SK-N-SH treated with all-trans-retinoic acid at 6 μM for 48 hours (cell line): ENCODE measurements around the gene TRMO.

ENCODE experiments used
- ATAC-seq: fragments of 200-7000 bp; cut with Tn5 transposase; 3 replicates; pipeline ENCODE4 v1.9.1; 2020; ENCODE audit warnings: mild to moderate bottlenecking, moderate library complexity
- ARNTL ChIP-seq: fragments of 450-650 bp; formaldehyde crosslinking; IDR thresholded peaks from 2 replicates; pipeline ENCODE4 v1.5.0; 2020; ENCODE audit warnings: low read depth, mild to moderate bottlenecking, moderate library complexity, borderline replicate concordance
- BACH2 ChIP-seq: fragments of 250-450 bp; sonication (Bioruptor Pico); IDR thresholded peaks from 2 replicates; pipeline ENCODE4 v1.9.0; 2021; ENCODE audit warnings: mild to moderate bottlenecking, borderline replicate concordance
- CREB5 ChIP-seq: fragments of 250-450 bp; sonication (Bioruptor Pico); IDR thresholded peaks from 2 replicates; pipeline ENCODE4 v1.5.1; 2020; ENCODE audit warnings: low read depth, mild to moderate bottlenecking, moderate library complexity
- CSDC2 ChIP-seq: fragments of 250-450 bp; sonication (Bioruptor Pico); IDR thresholded peaks from 2 replicates; pipeline ENCODE4 v1.5.0; 2020; ENCODE audit warnings: mild to moderate bottlenecking, moderate library complexity
- CSRNP3 ChIP-seq: fragments of 250-450 bp; sonication (Bioruptor Pico); IDR thresholded peaks from 2 replicates; pipeline ENCODE4 v1.5.1; 2021; ENCODE audit warnings: mild to moderate bottlenecking, moderate library complexity
- ESRRG ChIP-seq: fragments of 250-450 bp; sonication (Bioruptor Pico); IDR thresholded peaks from 2 replicates; pipeline ENCODE4 v1.6.1; 2021; ENCODE audit warnings: mild to moderate bottlenecking
- GLIS3 ChIP-seq: fragments of 250-450 bp; sonication (Bioruptor Pico); IDR thresholded peaks from 2 replicates; pipeline ENCODE4 v1.5.0; 2020; ENCODE audit warnings: mild to moderate bottlenecking, moderate library complexity
- ISL1 ChIP-seq: fragments of 250-450 bp; sonication (Bioruptor Pico); IDR thresholded peaks from 2 replicates; pipeline ENCODE4 v2.1.2; 2022; ENCODE audit warnings: mild to moderate bottlenecking, moderate library complexity
- PATZ1 ChIP-seq: fragments of 250-450 bp; sonication (Bioruptor Pico); IDR thresholded peaks from 2 replicates; pipeline ENCODE4 v1.8.0; 2020; ENCODE audit warnings: mild to moderate bottlenecking, moderate library complexity, borderline replicate concordance
- POU6F1 ChIP-seq: fragments of 250-450 bp; sonication (Bioruptor Pico); IDR thresholded peaks from 2 replicates; pipeline ENCODE4 v1.8.0; 2021; ENCODE audit warnings: low read depth, mild to moderate bottlenecking, moderate library complexity, borderline replicate concordance
- PPARA ChIP-seq: fragments of 250-450 bp; sonication (Bioruptor Pico); IDR thresholded peaks from 2 replicates; pipeline ENCODE4 v1.5.0; 2020; ENCODE audit warnings: mild to moderate bottlenecking, borderline replicate concordance
- RARB ChIP-seq: fragments of 250-450 bp; sonication (Bioruptor Pico); IDR thresholded peaks from 2 replicates; pipeline ENCODE4 v1.8.0; 2021; ENCODE audit warnings: mild to moderate bottlenecking, moderate library complexity
- SNAI2 ChIP-seq: fragments of 250-450 bp; sonication (Bioruptor Pico); IDR thresholded peaks from 2 replicates; pipeline ENCODE4 v1.5.0; 2020; ENCODE audit warnings: mild to moderate bottlenecking, moderate library complexity
- TCF4 ChIP-seq: fragments of 250-450 bp; sonication (Bioruptor Pico); IDR thresholded peaks from 2 replicates; pipeline ENCODE4 v1.8.0; 2021; ENCODE audit warnings: mild to moderate bottlenecking, moderate library complexity, borderline replicate concordance
- TOX ChIP-seq: fragments of 250-450 bp; sonication (Bioruptor Pico); IDR thresholded peaks from 2 replicates; pipeline ENCODE4 v1.8.0; 2021; ENCODE audit warnings: mild to moderate bottlenecking, moderate library complexity, borderline replicate concordance
- TSHZ2 ChIP-seq: fragments of 250-450 bp; sonication (Bioruptor Pico); IDR thresholded peaks from 2 replicates; pipeline ENCODE4 v1.5.0; 2020; ENCODE audit warnings: mild to moderate bottlenecking, moderate library complexity
- ZC3H10 ChIP-seq: fragments of 250-450 bp; sonication (Bioruptor Pico); IDR thresholded peaks from 2 replicates; pipeline ENCODE4 v1.5.1; 2021; ENCODE audit warnings: mild to moderate bottlenecking, moderate library complexity
- ZFP3 ChIP-seq: fragments of 250-450 bp; sonication (Bioruptor Pico); IDR thresholded peaks from 2 replicates; pipeline ENCODE4 v1.5.0; 2020; ENCODE audit warnings: mild to moderate bottlenecking, moderate library complexity
- ZFP30 ChIP-seq: fragments of 450-650 bp; formaldehyde crosslinking; IDR thresholded peaks from 2 replicates; pipeline ENCODE4 v1.5.0; 2022; ENCODE audit warnings: mild to moderate bottlenecking, moderate library complexity
- ZNF565 ChIP-seq: fragments of 450-650 bp; formaldehyde crosslinking; conservative IDR thresholded peaks from 2 replicates; pipeline ENCODE4 v1.5.0; 2020; ENCODE audit warnings: low read depth, mild to moderate bottlenecking, moderate library complexity
- ZNF70 ChIP-seq: fragments of 450-650 bp; formaldehyde crosslinking; IDR thresholded peaks from 2 replicates; pipeline ENCODE4 v1.5.0; 2020; ENCODE audit warnings: mild to moderate bottlenecking, moderate library complexity

Gene TRMO

GRCh38 chr9:97876061-97876460, 46.2 kb downstream of the TRMO start:
- ATAC-seq, result no peak
- TF ChIP-seq ZNF70 (CRISPR knock-in tag) (no peak), ZFP3 (CRISPR knock-in tag) (peak; percentile 72), ISL1 (CRISPR knock-in tag) (no peak)
- TF ChIP-seq, all 23 proteins: peak for 1

GRCh38 chr9:97875111-97875510, 47.2 kb downstream of the TRMO start:
- ATAC-seq, result no peak
- TF ChIP-seq PPARA (no peak), TSHZ2 (CRISPR knock-in tag) (no peak), TOX (CRISPR knock-in tag) (no peak), POU6F1 (CRISPR knock-in tag) (no peak), TCF4 (CRISPR knock-in tag) (no peak), ESRRG (CRISPR knock-in tag) (no peak), ISL1 (CRISPR knock-in tag) (no peak), SNAI2 (CRISPR knock-in tag) (no peak), BACH2 (CRISPR knock-in tag) (no peak), ZNF70 (CRISPR knock-in tag) (no peak), RARB (CRISPR knock-in tag) (no peak), ZNF565 (no peak), ZFP30 (CRISPR knock-in tag) (no peak), ARNTL (CRISPR knock-in tag) (no peak), CSDC2 (CRISPR knock-in tag) (no peak), ZFP3 (CRISPR knock-in tag) (no peak), ZC3H10 (CRISPR knock-in tag) (no peak)
- TF ChIP-seq, all 23 proteins: peak for 0

- ATAC-seq, result no peak
Measured at GRCh38 chr9:97874624-97875023, 47.7 kb downstream of the TRMO start.

GRCh38 chr9:97873882-97874281, 48.4 kb downstream of the TRMO start:
- TF ChIP-seq TSHZ2 (CRISPR knock-in tag) (no peak), ISL1 (CRISPR knock-in tag) (no peak), ZFP30 (CRISPR knock-in tag) (no peak), CREB5 (CRISPR knock-in tag) (no peak), GLIS3 (CRISPR knock-in tag) (no peak), PATZ1 (CRISPR knock-in tag) (no peak), ZC3H10 (CRISPR knock-in tag) (no peak), SNAI2 (CRISPR knock-in tag) (no peak), ARNTL (CRISPR knock-in tag) (no peak), ZNF70 (CRISPR knock-in tag) (no peak), ZFP3 (CRISPR knock-in tag) (no peak), CSDC2 (CRISPR knock-in tag) (no peak), CSRNP3 (no peak), TOX (CRISPR knock-in tag) (no peak)
- no peak for ATAC-seq

More at GRCh38 chr9:97874624-97875023, 47.7 kb downstream of the TRMO start:
- TF ChIP-seq CSDC2 (CRISPR knock-in tag) (no peak), BACH2 (CRISPR knock-in tag) (no peak), PPARA (no peak)
- TF ChIP-seq, all 23 proteins: peak for 0
